Stimulated activated CD4-positive, alpha-beta T cell treated with anti-CD3 and anti-CD28 coated beads, Interleukin-1b, Interleukin-23, amount 100 ng/mL, for 24 hours (primary cell): ENCODE results near the gene CECR2.
"Not testable (repeated sequence)": the region's sequence is repeated elsewhere in the genome, so short reads cannot be mapped to it uniquely, and the experiment has no call there.

Experiments used
- DNase-seq, 4 experiments: peaks; one replicate each; pipeline ENCODE4 v3.0.0-alpha.2; 2020; ENCODE audit warnings: low read depth in 4 of 4, low spot score in 1 of 4

The CECR2 gene

DNA sequence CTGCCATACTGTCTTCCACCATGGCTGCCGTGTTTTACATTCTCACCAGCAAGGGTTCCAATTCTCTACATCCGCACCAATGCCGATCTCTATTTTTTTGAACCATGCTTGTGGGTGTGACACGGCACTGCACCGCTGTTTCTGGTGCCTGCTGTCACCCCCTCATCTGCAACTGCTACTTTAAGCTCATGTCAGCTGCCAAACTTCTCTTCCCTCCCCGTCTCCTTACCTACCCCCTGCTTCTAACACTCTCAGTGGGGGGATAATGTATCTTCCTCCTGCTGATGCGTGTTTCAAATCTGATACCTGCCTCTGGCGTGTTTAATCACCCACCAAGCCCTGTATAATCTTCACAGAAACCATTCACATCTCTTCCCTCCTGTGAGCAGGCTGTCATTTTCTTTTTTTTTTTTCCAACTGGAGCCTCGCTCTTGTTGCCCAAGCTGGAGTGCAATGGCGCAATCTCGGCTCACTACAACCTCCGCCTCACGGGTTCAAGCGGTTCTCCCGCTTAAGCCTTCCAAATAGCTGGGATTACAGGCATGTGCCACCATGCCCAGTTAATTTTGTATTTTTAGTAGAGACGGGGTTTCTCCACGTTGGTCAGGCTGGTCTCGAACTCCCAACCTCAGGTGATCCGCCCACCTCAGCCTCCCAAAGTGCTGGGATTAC is 196.9 kb downstream of the CECR2 start:
- DNase-seq: not testable (repeated sequence)

DNA sequence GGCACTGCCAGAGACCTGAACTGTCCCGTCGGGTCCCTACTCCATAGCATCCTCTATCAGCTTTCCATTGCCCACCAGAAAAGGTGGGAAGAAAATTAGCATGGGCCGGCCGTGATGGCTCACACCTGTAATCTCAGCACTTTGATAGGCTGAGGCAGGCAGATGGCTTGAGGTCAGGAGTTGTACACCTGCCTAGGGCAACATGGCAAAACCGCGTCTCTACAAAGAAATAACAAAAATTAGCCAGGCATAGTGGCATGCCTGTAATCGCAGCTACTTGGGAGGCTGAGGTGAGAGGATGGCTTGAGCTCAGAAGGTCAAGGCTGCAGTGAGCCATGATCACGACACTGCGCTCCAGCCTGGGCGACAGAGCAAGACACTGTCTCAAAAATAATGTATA is 197.5 kb downstream of the CECR2 start:
- DNase-seq: no peak

DNA sequence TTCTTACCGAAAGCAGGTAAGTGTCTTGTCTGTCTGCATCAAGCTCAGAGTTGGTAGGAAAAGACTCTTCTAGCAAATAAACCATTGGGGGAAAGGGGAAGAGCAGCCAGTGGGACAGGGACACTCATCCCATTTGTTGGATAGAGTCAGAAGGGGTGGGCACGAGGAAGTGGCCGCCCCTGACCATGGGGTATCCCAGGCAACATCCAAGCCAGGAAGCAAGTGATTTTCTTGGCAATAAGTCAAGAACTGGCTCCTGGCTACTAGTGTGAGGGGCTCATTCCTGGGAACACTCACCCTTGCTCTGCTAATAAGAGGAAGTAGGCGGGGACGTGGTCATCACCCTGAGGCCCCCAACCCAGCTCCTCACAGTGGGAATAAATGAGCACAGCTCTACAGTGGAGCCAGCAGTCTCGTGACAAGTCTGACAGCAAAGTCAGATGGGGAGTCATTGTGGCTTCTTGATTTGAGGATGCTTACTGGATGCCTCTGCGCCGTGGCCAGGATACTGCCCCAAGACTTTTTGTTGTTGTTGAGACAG is 200.8 kb downstream of the CECR2 start:
- no peak for DNase-seq

GRCh38 chr22:17570851-17571631 is 201.8 kb downstream of the CECR2 start:
- DNase-seq: no peak

DNA sequence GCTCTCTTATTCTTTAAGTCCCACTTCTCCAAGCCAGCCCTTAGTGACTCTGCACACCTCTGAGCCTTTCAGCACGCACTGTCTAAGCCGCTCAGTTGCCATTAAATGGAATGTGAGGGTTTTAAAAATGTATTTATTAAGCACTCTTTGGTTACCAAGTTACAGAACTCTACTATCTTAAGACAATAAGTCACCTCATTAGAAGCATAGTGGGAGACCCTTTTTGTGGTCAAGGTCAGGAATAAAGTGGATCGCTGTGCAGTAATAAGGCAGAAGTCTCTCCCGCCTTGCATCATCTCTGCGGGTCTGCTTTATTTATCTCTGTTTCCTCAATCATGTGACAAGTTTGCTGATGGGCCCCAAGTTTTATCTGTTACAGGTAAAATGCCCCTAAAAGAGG is 205.9 kb downstream of the CECR2 start:
- DNase-seq: no peak

DNA sequence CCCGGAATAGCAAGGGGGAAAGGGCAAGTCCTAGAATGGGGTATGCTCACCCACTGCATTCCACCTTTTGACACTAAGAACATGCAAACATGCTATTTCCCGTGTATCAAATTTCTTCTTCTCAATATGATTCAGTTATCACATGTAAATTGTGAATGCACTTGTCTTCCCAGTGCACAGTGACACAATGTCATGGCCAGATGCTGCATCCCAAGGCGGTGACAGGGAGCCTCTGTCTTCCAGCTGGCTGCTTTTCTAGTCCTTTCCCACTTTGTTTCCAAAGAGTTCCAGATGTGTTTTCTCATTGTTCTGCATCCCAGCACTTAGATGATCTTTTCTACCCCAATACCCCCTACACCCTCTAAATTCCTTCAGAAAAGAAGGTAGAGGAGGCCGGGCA is 206.4 kb downstream of the CECR2 start:
- DNase-seq: no peak

DNA sequence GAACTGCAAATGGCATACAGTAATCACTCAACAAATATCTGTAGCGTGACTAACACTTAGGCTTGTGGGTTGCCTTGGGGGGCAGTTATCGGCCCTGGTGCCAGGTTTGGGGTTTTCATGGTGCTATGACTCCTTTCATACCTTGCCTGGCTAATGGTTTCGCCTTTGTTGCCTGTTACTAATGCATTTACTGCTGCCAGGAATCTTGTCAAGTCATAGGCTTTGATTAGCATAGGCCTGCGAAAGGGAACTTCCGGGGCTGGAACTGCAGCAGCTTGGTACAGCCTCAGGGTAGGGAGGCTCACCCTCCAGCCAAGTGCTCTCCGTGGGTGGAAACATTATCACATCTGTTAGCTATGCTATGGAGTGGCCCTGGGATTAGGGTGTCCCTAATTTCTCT is 207.2 kb downstream of the CECR2 start:
- no peak for DNase-seq

DNA sequence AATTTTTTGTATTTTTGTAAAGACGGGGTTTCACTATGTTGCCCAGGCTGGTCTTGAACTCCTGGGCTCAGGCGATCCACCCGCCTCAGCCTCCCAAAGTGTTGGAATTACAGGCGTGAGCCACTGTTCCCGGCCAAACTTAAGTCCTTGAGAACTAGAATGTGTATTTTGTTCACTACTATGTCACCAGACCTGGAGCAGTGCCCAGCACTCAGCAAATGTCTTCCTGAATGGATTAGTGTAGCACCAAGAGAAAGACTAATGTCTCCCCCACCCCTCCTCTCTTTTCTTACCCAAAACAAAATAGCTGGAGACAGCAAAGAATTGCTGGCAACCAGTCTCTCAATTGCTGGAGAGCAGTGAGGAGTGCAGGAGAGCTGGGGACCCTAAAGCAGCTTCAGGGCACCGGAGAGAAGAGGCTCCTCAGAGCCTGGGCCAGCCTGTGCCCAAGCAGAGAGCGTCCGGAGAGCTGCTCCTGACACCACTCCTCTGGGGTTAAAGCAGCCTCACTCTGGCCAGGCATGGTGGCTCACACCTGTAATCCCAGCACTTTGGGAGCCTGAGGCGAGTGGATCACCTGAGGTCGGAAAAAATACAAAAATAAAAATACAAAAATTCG is 209.0 kb downstream of the CECR2 start:
- no peak for DNase-seq

DNA sequence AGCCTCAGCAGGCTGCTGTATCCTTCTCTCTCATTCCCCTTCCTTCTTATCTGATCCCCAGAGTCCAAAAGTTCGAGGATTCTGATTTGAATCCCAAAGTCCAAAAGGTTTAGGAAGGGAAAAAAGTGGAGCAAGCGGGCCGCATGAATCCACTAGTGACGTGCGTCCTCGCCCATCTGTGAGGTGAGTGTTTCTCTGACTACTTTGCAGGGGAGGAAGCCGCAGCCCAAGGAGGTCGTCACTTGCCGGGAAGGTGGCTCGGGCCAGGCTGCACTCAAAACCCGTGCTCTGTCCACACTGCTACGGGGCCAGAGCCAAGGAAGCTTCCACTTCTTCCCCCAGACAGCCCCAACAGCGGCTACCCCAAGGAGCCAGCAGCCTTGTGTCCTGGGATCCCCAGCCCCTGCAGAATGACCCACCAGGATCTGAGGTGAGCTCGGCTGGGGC is 210.3 kb downstream of the CECR2 start:
- no peak for DNase-seq

GRCh38 chr22:17580441-17581031 is 211.3 kb downstream of the CECR2 start:
- DNase-seq: no peak

DNA sequence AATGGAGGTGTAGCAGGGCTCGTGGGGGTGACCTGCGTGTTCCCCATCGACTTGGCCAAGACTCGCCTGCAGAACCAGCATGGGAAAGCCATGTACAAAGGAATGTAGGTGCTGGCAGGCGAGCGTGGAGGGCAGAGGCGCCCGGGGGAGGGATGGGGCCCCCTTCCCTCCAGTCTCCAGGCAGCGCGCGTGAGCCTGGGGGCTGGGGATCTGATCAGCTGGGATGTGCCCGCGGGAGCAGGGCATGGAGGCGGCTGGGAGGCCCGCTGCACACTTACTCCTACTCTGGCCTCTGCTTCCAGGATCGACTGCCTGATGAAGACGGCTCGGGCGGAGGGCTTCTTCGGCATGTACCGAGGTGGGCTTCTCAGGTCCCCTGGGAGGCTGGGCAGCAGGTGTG is 211.8 kb downstream of the CECR2 start:
- DNase-seq: no peak

DNA sequence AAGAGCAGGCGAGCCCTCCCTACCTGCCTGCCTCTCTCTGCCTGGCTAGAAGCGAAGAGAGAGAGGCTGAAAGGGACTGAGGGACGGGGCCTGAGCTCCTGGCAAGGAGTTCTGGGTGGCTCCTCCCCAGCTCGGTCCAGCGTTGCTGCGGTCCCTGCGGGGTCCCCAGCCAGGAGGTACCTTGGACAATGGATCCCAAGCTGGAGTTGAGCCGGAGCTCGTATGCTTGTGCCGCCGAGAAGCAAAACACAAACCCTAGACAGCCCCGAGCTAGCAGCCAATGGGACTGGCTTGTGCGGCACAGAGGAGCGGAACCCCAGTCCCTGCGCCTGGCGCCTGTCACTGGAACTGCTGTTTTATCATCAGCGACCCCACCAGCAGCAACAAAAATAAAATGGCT is 212.4 kb downstream of the CECR2 start:
- no peak for DNase-seq

DNA sequence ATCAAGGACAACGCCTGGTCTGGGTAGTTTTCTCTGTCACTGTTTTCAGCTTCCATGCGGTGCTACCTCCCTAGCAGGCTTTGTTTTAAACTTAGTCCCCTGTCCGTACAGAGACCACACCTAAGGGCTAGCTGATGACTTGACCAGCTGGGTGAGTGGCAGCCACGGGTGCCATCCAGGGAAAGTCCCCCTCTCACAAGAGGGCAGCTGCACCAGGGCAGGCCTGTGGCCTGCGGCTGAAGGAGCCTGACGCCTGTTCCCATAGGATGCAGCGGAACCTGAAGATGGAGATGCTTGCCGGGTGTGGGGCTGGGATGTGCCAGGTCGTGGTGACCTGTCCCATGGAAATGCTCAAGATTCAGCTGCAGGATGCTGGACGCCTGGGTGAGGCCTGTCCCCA is 213.9 kb downstream of the CECR2 start:
- DNase-seq: no peak

DNA sequence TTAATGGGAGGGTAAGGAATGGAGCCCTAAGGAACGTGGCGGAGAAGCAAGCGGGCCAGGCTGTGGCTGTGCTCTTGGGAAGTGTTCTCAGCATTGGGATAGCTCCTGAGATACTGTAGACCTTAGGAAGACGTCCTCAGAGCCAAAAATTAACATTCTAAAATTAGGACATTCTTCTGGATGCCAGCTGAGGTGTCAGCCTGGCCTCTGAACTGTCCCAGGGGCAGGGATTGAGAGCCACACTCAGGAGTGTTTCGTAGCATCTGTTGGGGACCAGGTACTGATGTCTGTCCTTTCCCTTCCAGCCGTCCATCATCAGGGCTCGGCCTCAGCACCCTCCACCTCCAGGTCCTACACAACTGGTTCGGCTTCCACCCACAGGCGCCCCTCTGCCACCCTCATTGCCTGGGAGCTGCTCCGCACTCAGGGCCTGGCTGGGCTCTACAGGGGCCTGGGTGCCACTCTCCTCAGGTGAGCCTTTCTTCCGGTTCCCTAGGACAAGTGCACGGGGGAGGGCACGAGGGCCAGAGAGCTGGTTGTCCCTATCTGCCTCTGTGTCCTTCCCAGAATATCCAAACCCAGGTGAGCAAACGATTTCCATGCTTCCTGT is 217.7 kb downstream of the CECR2 start:
- no peak for DNase-seq

GRCh38 chr22:17587629-17588028 is 218.4 kb downstream of the CECR2 start:
- no peak for DNase-seq

- no peak for DNase-seq
Measured at GRCh38 chr22:17588606-17589005, 219.3 kb downstream of the CECR2 start.

- no peak for DNase-seq
Measured at GRCh38 chr22:17589810-17590375, 220.6 kb downstream of the CECR2 start.

- no peak for DNase-seq
Measured at GRCh38 chr22:17590586-17590985, 221.3 kb downstream of the CECR2 start.

- DNase-seq: no peak
Measured at GRCh38 chr22:17592201-17592600, 222.9 kb downstream of the CECR2 start.

GRCh38 chr22:17596226-17596625 is 227.0 kb downstream of the CECR2 start:
- no peak for DNase-seq

DNA sequence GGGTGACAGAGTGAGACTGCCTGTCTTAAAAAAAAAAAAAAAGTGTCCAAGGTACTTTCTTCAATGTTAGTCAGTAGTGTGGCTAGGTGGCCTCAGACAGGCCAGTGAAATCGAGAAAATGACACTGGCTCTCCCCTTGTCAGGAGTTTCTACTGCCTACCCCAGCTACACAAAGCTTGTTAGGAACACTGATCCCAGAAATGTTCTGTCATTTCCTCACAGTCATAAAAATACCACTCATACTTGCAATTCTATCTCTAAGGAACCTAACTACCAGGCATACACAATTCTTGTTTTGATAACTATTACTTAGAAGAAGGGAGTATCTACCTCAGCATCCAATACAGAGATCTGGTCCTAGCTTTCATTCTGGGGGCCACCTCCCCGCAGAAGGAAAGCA is 228.0 kb downstream of the CECR2 start:
- DNase-seq: no peak
